Keratinocyte (primary cell): ENCODE results near the gene FBLN1. TPM values are rescaled to one million over a fixed set of nuclear protein-coding genes. Genes with fewer than 3 reads are reported as not detected.

Experiments used
- DNase-seq: peaks from one replicate; pipeline ENCODE4 v3.0.0-alpha.2; 2011; ENCODE audit warnings: low read depth, missing footprints, low spot score
- FAIRE-seq: peaks from 2 replicates; lab custom pipeline; 2011; peaks lifted over from hg19 to GRCh38; lab: Jason Lieb, UNC
- H2AFZ ChIP-seq: 2 replicates; pipeline ENCODE4 v1.6.0; 2012; ENCODE audit warnings: low read length, control low read depth, inconsistent platforms; ENCODE audit not compliant: control insufficient read depth
- H3K27ac ChIP-seq: 2 replicates; pipeline ENCODE4 v1.5.1; 2011; ENCODE audit warnings: low read length; ENCODE audit not compliant: control insufficient read depth, insufficient read depth
- H3K27me3 ChIP-seq: 3 replicates; pipeline ENCODE4 v1.6.0; 2011; ENCODE audit warnings: low read length; ENCODE audit not compliant: control insufficient read depth, insufficient read depth; ENCODE audit errors: extremely low read depth
- H3K36me3 ChIP-seq, 2 experiments: 2 replicates in 1 of 2; 3 replicates in 1 of 2; pipeline ENCODE4 v1.5.1; 2011; ENCODE audit warnings: low read length in 2 of 2, mild to moderate bottlenecking in 1 of 2; ENCODE audit not compliant: control insufficient read depth in 2 of 2, insufficient read depth in 2 of 2; ENCODE audit errors: extremely low read depth in 1 of 2
- H3K4me1 ChIP-seq: 3 replicates; pipeline ENCODE4 v1.5.1; 2011; ENCODE audit warnings: low read length; ENCODE audit not compliant: control insufficient read depth, insufficient read depth; ENCODE audit errors: extremely low read depth
- H3K4me2 ChIP-seq: 3 replicates; pipeline ENCODE4 v1.6.0; 2011; ENCODE audit warnings: low read depth, low read length; ENCODE audit not compliant: control insufficient read depth, insufficient read depth; ENCODE audit errors: extremely low read depth
- H3K4me3 ChIP-seq, 3 experiments: fragments of 200-600 bp in 1 of 3; sonication (generic) in 1 of 3; 2 replicates in 2 of 3; 3 replicates in 1 of 3; pipeline ENCODE4 v1.5.1; 2011 to 2016; ENCODE audit warnings: low read length in 3 of 3, mild to moderate bottlenecking in 3 of 3, control low read depth in 2 of 3, inconsistent platforms in 1 of 3, low read depth in 1 of 3, mixed read lengths in 1 of 3, mixed run types in 1 of 3, moderate library complexity in 1 of 3; ENCODE audit not compliant: control insufficient read depth in 2 of 3, insufficient read depth in 2 of 3; ENCODE audit errors: extremely low read depth in 1 of 3
- H3K79me2 ChIP-seq: 2 replicates; pipeline ENCODE4 v1.6.0; 2012; ENCODE audit warnings: low read length; ENCODE audit not compliant: control insufficient read depth, insufficient read depth
- H3K9ac ChIP-seq: 3 replicates; pipeline ENCODE4 v1.6.0; 2011; ENCODE audit warnings: low read length; ENCODE audit not compliant: control insufficient read depth, insufficient read depth; ENCODE audit errors: extremely low read depth
- H3K9me1 ChIP-seq: 3 replicates; pipeline ENCODE4 v1.6.0; 2011; ENCODE audit warnings: low read length; ENCODE audit not compliant: control insufficient read depth, insufficient read depth; ENCODE audit errors: extremely low read depth
- H3K9me3 ChIP-seq: 2 replicates; pipeline ENCODE4 v1.5.1; 2012; ENCODE audit warnings: low read depth, low read length; ENCODE audit not compliant: control insufficient read depth
- H4K20me1 ChIP-seq: 3 replicates; pipeline ENCODE4 v1.6.0; 2011; ENCODE audit warnings: low read length; ENCODE audit not compliant: control insufficient read depth, insufficient read depth; ENCODE audit errors: extremely low read depth
- CTCF ChIP-seq, 3 experiments: IDR thresholded peaks in 1 of 3; conservative IDR thresholded peaks in 1 of 3; optimal IDR thresholded peaks in 1 of 3; 2 replicates in 2 of 3; 3 replicates in 1 of 3; pipeline versions ENCODE3 to v1.5.1; 2011; ENCODE audit warnings: low read length in 3 of 3, mild to moderate bottlenecking in 3 of 3, moderate library complexity in 2 of 3, control low read depth in 1 of 3, inconsistent platforms in 1 of 3; ENCODE audit not compliant: insufficient read depth in 2 of 3; ENCODE audit errors: extremely low read depth in 1 of 3
- EZH2 ChIP-seq: IDR thresholded peaks from one replicate; pipeline ENCODE4 v1.6.1; 2012; ENCODE audit warnings: inconsistent platforms, mild to moderate bottlenecking, low read length, moderate library complexity
- dilution Hi-C: fragments of 300-500 bp; cut with MboI; formaldehyde crosslinking; loops from one replicate; pipeline ENCODE4 v1.7.0; 2020; ENCODE audit warnings: low sequenced_read_pairs; ENCODE audit not compliant: extremely low pct_ligation_motif_present
- polyA plus RNA-seq, 5 experiments: library from polyadenylated mRNA; depleted of rRNA in 3 of 5; stranded (reverse) in 3 of 5; stranded (forward) in 1 of 5; unstranded in 1 of 5; fragments of >200 nt; gene quantifications; 1 replicate in 1 of 5; 2 replicates in 3 of 5; 3 replicates in 1 of 5; pipeline versions ENCODE4 v1.2.1 to v1.2.3, GENCODE V29; 2011 to 2012; ENCODE audit warnings: missing spikeins in 2 of 5, low read depth in 1 of 5, low replicate concordance in 1 of 5

The FBLN1 gene
- polyA plus RNA-seq, 1 donor (not counting 4 experiments of a cell fraction or from before 2014, with no cell fraction given): 13.7 TPM

- Histone ChIP-seq H3K27me3 (no peaks in the 10 kb centered on the region), H3K4me3 (peak overlapping the region in 1 of 3 experiments; percentile 55), H4K20me1 (no peaks in the 10 kb centered on the region), H3K79me2 (no peaks in the 10 kb centered on the region), H3K36me3 (no peaks in the 10 kb centered on the region), H2AFZ (no peak overlapping the region), H3K27ac (peak overlapping the region; percentile 79), H3K4me2 (peak overlapping the region; percentile 55), H3K9ac (peak overlapping the region; percentile 79), H3K9me3 (no peaks in the 10 kb centered on the region), H3K4me1 (peaks cover 34% of the 10 kb centered on the region), H3K9me1 (no peaks in the 10 kb centered on the region)
- dilution Hi-C loops: no loop called here
- DNase-seq (no peak), FAIRE-seq (no peak)
- TF ChIP-seq EZH2: no peak
- TF ChIP-seq CTCF (optimal IDR thresholded peaks at IDR 0.05 in 1 of 3, IDR thresholded peaks at IDR 0.05 in 1 of 3, conservative IDR thresholded peaks at IDR 0.05 in 1 of 3; ENCODE audit: extremely low read depth in 1 of 3, insufficient read depth in 2 of 3, low read length in 3 of 3): no peak
These were observed 110.3 kb downstream of the FBLN1 start for GRCh38 chr22:45612940-45613339.

- TF ChIP-seq CTCF (optimal IDR thresholded peaks at IDR 0.05 in 1 of 3, IDR thresholded peaks at IDR 0.05 in 1 of 3, conservative IDR thresholded peaks at IDR 0.05 in 1 of 3; ENCODE audit: extremely low read depth in 1 of 3, insufficient read depth in 2 of 3, low read length in 3 of 3) (no peak), EZH2 (no peak)
- dilution Hi-C loops: no loop called here
- no peak overlapping the region for H2AFZ ChIP-seq
- H3K27me3 ChIP-seq: no peaks in the 10 kb centered on the region
- no peaks in the 10 kb centered on the region for H3K36me3 ChIP-seq
- H3K9me1 ChIP-seq: no peaks in the 10 kb centered on the region
- H3K9me3 ChIP-seq: no peaks in the 10 kb centered on the region
- DNase-seq: no peak
- no peaks in the 10 kb centered on the region for H3K79me2 ChIP-seq
- no peak overlapping the region for H3K9ac ChIP-seq
- H4K20me1 ChIP-seq: no peaks in the 10 kb centered on the region
- H3K4me2 ChIP-seq: no peak overlapping the region
- no peak overlapping the region for H3K27ac ChIP-seq
- no peak overlapping the region for H3K4me3 ChIP-seq
- FAIRE-seq: no peak
- H3K4me1 ChIP-seq: peaks cover 28% of the 10 kb centered on the region
These were observed 112.7 kb downstream of the FBLN1 start for GRCh38 chr22:45615364-45615763.
